ENCODE results near the gene PPARG.

The PPARG gene

GRCh38 chr3:12338595-12339546 lies 50.0 kb downstream of the PPARG start:
- in situ Hi-C loops (cut with MboI; ENCODE audit: low pct_unique_long_range_greater_than_20kb, low sequenced_read_pairs, unreplicated experiment), result no loop called here
- TF ChIP-seq CTCF (IDR thresholded peaks at IDR 0.05; ENCODE audit: extremely low read depth, insufficient read depth, missing control alignments), result no peak
- DNase-seq (ENCODE audit: low spot score), result no peak

- no peak for TF ChIP-seq CTCF (IDR thresholded peaks at IDR 0.05; ENCODE audit: extremely low read depth, insufficient read depth, missing control alignments)
- in situ Hi-C loops (cut with MboI; ENCODE audit: low pct_unique_long_range_greater_than_20kb, low sequenced_read_pairs, unreplicated experiment), result no loop called here
- no peak for DNase-seq (ENCODE audit: low spot score)
Measured at GRCh38 chr3:12339701-12340480, 51.0 kb downstream of the PPARG start.

GRCh38 chr3:12340506-12340905 lies 51.6 kb downstream of the PPARG start:
- no peak for DNase-seq (ENCODE audit: low spot score)
- TF ChIP-seq CTCF (IDR thresholded peaks at IDR 0.05; ENCODE audit: extremely low read depth, insufficient read depth, missing control alignments), result no peak
- in situ Hi-C loops (cut with MboI; ENCODE audit: low pct_unique_long_range_greater_than_20kb, low sequenced_read_pairs, unreplicated experiment), result no loop called here

- in situ Hi-C loops (cut with MboI; ENCODE audit: low pct_unique_long_range_greater_than_20kb, low sequenced_read_pairs, unreplicated experiment), result no loop called here
Measured at GRCh38 chr3:12342151-12342550, 53.3 kb downstream of the PPARG start.

GRCh38 chr3:12343047-12343501 lies 54.2 kb downstream of the PPARG start:
- in situ Hi-C loops (cut with MboI; ENCODE audit: low pct_unique_long_range_greater_than_20kb, low sequenced_read_pairs, unreplicated experiment), result no loop called here
- no peak for TF ChIP-seq CTCF (IDR thresholded peaks at IDR 0.05; ENCODE audit: extremely low read depth, insufficient read depth, missing control alignments)
- no peak for DNase-seq (ENCODE audit: low spot score)

More at GRCh38 chr3:12342151-12342550, 53.3 kb downstream of the PPARG start:
- TF ChIP-seq CTCF (IDR thresholded peaks at IDR 0.05; ENCODE audit: extremely low read depth, insufficient read depth, missing control alignments), result no peak
- no peak for DNase-seq (ENCODE audit: low spot score)

- in situ Hi-C loops (cut with MboI; ENCODE audit: low pct_unique_long_range_greater_than_20kb, low sequenced_read_pairs, unreplicated experiment), result no loop called here
- DNase-seq (ENCODE audit: low spot score), result no peak
- no peak for TF ChIP-seq CTCF (IDR thresholded peaks at IDR 0.05; ENCODE audit: extremely low read depth, insufficient read depth, missing control alignments)
Measured at GRCh38 chr3:12345141-12345561, 56.3 kb downstream of the PPARG start.
